ENCODE data around the gene CEP78.

The CEP78 gene

GRCh38 chr9:78314550-78314949, 78.7 kb downstream of the CEP78 start:
- H3K4me3 ChIP-seq (ENCODE audit: low read depth, low read length): no peak overlapping the region
- no peak for DNase-seq (ENCODE audit: low read depth)
- no peak for TF ChIP-seq CTCF (IDR thresholded peaks at IDR 0.05; ENCODE audit: control insufficient read depth, extremely low read depth, insufficient read depth)

GRCh38 chr9:78314953-78315870, 79.3 kb downstream of the CEP78 start:
- peak; percentile 31 for DNase-seq (ENCODE audit: low read depth)
- no peak for TF ChIP-seq CTCF (IDR thresholded peaks at IDR 0.05; ENCODE audit: control insufficient read depth, extremely low read depth, insufficient read depth)

GRCh38 chr9:78316166-78316892, 80.5 kb downstream of the CEP78 start:
- no peak for TF ChIP-seq CTCF (IDR thresholded peaks at IDR 0.05; ENCODE audit: control insufficient read depth, extremely low read depth, insufficient read depth)
- no peak overlapping the region for H3K4me3 ChIP-seq (ENCODE audit: low read depth, low read length)
- no peak for DNase-seq (ENCODE audit: low read depth)

More at GRCh38 chr9:78314953-78315870, 79.3 kb downstream of the CEP78 start:
- H3K4me3 ChIP-seq (ENCODE audit: low read depth, low read length): no peak overlapping the region

- no peak for DNase-seq (ENCODE audit: low read depth)
- no peak for TF ChIP-seq CTCF (IDR thresholded peaks at IDR 0.05; ENCODE audit: control insufficient read depth, extremely low read depth, insufficient read depth)
- no peak overlapping the region for H3K4me3 ChIP-seq (ENCODE audit: low read depth, low read length)
Measured at GRCh38 chr9:78319197-78320029, 83.5 kb downstream of the CEP78 start.

- no peak for DNase-seq (ENCODE audit: low read depth)
- H3K4me3 ChIP-seq (ENCODE audit: low read depth, low read length): no peak overlapping the region
- TF ChIP-seq CTCF (IDR thresholded peaks at IDR 0.05; ENCODE audit: control insufficient read depth, extremely low read depth, insufficient read depth): no peak
Measured at GRCh38 chr9:78320030-78320693, 84.3 kb downstream of the CEP78 start.

GRCh38 chr9:78320875-78321496, 85.1 kb downstream of the CEP78 start:
- DNase-seq (ENCODE audit: low read depth): no peak
- TF ChIP-seq CTCF (IDR thresholded peaks at IDR 0.05; ENCODE audit: control insufficient read depth, extremely low read depth, insufficient read depth): no peak
- H3K4me3 ChIP-seq (ENCODE audit: low read depth, low read length): no peak overlapping the region

Measured in LNCaP clone FGC (cell line).